Measurements from ENCODE around the gene TBC1D25.

DNA sequence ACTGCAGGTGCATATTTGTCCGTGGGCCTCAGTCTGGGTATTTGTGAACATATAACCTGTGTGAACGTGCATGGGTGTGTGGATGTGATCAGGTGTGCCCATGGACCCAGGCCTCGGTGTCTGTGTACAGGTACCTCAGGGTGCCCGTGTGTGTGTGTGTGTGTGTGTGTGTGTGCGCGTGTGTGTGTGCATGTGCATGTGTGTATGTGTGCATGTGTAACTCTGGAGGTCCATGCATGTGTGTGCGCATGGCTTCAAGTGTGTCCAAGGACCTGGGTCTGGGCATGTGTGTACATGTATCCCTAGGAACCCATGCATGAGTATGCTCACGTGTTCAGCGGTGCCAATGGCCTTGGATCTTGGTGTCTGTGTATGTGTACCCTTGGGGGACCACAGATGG, 47.7 kb upstream of the TBC1D25 start:
- no peak for TF ChIP-seq YY1 (IDR thresholded peaks at IDR 0.05; ENCODE audit: low read depth)
- TF ChIP-seq ZBTB7A (IDR thresholded peaks at IDR 0.05; ENCODE audit: low read depth): no peak
